Tibial nerve (tissue), 4 donors: ENCODE results near the gene KCNV2. TPM values are rescaled to one million over a fixed set of nuclear protein-coding genes. Genes with fewer than 3 reads are reported as not detected.
A peak's percentile ranks its signal among the peaks of the same experiment; 100 is the strongest.

Source experiments
- DNase-seq, 2 donors: peaks; one replicate each; pipeline ENCODE4 v3.0.0-alpha.2; 2019; ENCODE audit warnings: low spot score in 2 of 2
- H3K27ac ChIP-seq, 4 donors: fragments of 200-600 bp; sonication (generic) in 3 of 4; one replicate each; pipeline ENCODE4 v1.5.1; 2017 to 2019; ENCODE audit warnings: mild to moderate bottlenecking in 1 of 4
- H3K27me3 ChIP-seq, 2 donors: fragments of 200-600 bp; sonication (generic) in 1 of 2; one replicate each; pipeline versions ENCODE4 v1.5.1 to v1.6.0; 2017 to 2019
- H3K36me3 ChIP-seq, 3 donors: fragments of 200-600 bp; sonication (generic); one replicate each; pipeline ENCODE4 v1.5.1; 2018 to 2019
- H3K4me1 ChIP-seq, 4 donors: fragments of 200-600 bp; sonication (generic) in 3 of 4; one replicate each; pipeline ENCODE4 v1.5.1; 2017 to 2019
- H3K4me3 ChIP-seq, 4 donors: fragments of 200-600 bp; sonication (generic) in 3 of 4; one replicate each; pipeline ENCODE4 v1.5.1; 2017 to 2019; ENCODE audit warnings: mild to moderate bottlenecking in 1 of 4, moderate library complexity in 1 of 4
- H3K9me3 ChIP-seq, 4 donors: fragments of 200-600 bp; sonication (generic) in 3 of 4; one replicate each; pipeline ENCODE4 v1.5.1; 2017 to 2019
- EP300 ChIP-seq, 2 donors: sonication (generic); formaldehyde crosslinking; IDR thresholded peaks; one replicate each; pipeline ENCODE4 v1.6.1; 2017; ENCODE audit warnings: antibody characterized with exemption in 2 of 2, mild to moderate bottlenecking in 1 of 2
- POLR2A ChIP-seq, 2 donors: fragments of 450-650 bp; IDR thresholded peaks; one replicate each; pipeline ENCODE4 v1.6.1; 2017; ENCODE audit warnings: antibody characterized with exemption in 2 of 2, mild to moderate bottlenecking in 2 of 2, moderate library complexity in 2 of 2
- WGBS, 2 donors: methylation state at CpG; one replicate each; pipeline ENCODE4 v1.1.5; 2018; 5-methylcytosine and 5-hydroxymethylcytosine counted together
- total RNA-seq, 4 donors: library from RNA; depleted of rRNA; stranded (reverse); fragments of >200 nt; gene quantifications; one replicate each; pipeline ENCODE4 v1.1.0, GENCODE V29; 2016
- TF ChIP-seq, protein P1 (sequence below), 5 experiments: fragments of 200-600 bp in 3 of 5; fragments of 450-650 bp in 2 of 5; sonication (generic) in 3 of 5; IDR thresholded peaks; one replicate each; pipeline ENCODE4 v1.5.1; 2016 to 2019; ENCODE audit warnings: antibody characterized with exemption in 5 of 5, mild to moderate bottlenecking in 3 of 5, moderate library complexity in 2 of 5

Gene KCNV2
- total RNA-seq, 4 donors from 2014 or later: not detected

DNA sequence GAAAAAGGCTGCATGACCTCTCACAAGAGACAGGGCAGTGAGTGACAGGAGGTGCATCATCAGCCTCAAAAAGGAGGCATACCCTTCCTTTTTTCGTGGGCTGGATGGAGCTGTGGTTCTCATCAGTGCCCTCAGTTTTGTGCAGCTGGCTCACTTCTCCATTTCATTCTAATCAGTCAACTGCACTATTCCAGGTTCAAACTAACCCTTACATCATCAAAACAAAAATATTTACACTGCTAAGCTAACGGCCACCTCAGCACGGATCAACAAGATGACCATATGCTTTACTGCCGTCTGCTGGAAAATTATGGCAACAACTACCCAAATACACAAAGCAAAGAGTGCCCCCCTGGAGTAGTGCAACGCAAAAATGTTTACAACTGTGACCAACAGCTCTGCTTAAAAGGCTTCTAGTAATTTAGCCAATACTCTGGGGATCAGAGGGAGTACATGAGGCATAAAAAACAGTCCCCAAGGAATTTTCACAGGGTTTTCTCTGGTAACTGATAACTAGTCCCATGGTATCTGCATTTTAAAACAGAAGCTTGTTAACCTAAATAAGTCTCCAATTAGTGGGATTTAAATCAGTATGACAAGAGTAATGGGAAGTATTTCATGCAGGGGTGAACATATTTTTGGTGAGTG lies 10.8 kb downstream of the KCNV2 start:
- 14 to 16% methylated on average over 5 of the region's 5 CpGs for WGBS, 2 donors
- no peaks in the 10 kb centered on the region for H3K36me3 ChIP-seq
- no peaks in the 10 kb centered on the region for H3K27me3 ChIP-seq
- peak in 1 of 2 donors; percentile 49 for DNase-seq
- TF ChIP-seq POLR2A (IDR thresholded peaks at IDR 0.05) (no peak), EP300 (IDR thresholded peaks at IDR 0.05) (no peak)
- TF ChIP-seq, protein P1, sequence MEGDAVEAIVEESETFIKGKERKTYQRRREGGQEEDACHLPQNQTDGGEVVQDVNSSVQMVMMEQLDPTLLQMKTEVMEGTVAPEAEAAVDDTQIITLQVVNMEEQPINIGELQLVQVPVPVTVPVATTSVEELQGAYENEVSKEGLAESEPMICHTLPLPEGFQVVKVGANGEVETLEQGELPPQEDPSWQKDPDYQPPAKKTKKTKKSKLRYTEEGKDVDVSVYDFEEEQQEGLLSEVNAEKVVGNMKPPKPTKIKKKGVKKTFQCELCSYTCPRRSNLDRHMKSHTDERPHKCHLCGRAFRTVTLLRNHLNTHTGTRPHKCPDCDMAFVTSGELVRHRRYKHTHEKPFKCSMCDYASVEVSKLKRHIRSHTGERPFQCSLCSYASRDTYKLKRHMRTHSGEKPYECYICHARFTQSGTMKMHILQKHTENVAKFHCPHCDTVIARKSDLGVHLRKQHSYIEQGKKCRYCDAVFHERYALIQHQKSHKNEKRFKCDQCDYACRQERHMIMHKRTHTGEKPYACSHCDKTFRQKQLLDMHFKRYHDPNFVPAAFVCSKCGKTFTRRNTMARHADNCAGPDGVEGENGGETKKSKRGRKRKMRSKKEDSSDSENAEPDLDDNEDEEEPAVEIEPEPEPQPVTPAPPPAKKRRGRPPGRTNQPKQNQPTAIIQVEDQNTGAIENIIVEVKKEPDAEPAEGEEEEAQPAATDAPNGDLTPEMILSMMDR (IDR thresholded peaks at IDR 0.05): peak; percentile 39 to 61 (median 40)
- H3K9me3 ChIP-seq: no peaks in the 10 kb centered on the region
- H3K27ac ChIP-seq: no peak overlapping the region
- no peak overlapping the region for H3K4me3 ChIP-seq
- H3K4me1 ChIP-seq: peaks cover 0 to 11% (median 3%) of the 10 kb centered on the region in 4 donors

DNA sequence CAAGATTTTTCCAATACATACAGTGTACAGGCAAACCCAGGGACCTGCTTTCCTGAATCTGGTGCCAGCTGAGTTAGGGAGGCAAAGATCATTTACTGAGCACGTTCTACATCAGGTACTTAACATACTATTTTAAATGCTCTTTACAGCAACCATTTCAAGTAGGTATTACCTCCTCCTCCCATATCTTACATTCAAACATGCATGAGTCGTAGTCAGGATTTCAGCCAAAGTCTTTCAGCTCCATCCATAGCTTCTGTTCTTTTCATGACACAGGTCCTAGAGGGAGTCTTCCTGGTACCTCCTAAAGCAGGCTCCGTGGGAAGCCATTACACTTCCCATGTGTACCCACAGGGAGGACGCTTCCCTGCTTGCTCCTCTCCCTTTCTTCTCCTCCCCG lies 11.7 kb downstream of the KCNV2 start:
- Histone ChIP-seq H3K4me1 (peaks cover 0 to 7% (median 0%) of the 10 kb centered on the region in 4 donors), H3K9me3 (no peaks in the 10 kb centered on the region), H3K27ac (no peak overlapping the region), H3K4me3 (no peak overlapping the region), H3K36me3 (peaks cover 0 to 6% (median 0%) of the 10 kb centered on the region in 3 donors), H3K27me3 (no peaks in the 10 kb centered on the region)
- TF ChIP-seq, protein P1 (IDR thresholded peaks at IDR 0.05): no peak
- TF ChIP-seq POLR2A (IDR thresholded peaks at IDR 0.05): no peak
- TF ChIP-seq EP300 (IDR thresholded peaks at IDR 0.05): no peak
- no peak for DNase-seq
- 90 to 93% methylated on average over 5 of the region's 5 CpGs for WGBS, 2 donors

DNA sequence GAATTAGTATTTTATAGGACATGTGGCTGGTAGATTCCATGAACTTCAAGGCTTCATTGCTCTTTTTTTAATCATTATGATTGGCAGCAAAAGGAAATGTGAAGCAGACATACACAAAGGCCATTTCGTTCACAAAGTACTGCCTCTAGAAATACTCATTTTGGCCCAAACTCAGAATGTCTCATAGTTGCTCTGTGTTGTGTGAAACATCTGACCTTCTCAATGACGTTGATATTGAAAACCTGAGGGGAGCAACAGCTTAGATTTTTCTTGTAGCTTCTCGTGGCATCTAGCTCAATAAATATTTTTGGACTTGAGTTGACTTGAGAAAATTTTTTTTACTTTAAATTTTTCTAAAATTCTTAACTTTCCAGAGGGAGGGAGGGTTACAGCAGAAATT lies 12.4 kb downstream of the KCNV2 start:
- TF ChIP-seq, protein P1 (IDR thresholded peaks at IDR 0.05): no peak
- TF ChIP-seq POLR2A (IDR thresholded peaks at IDR 0.05): no peak
- no peak for TF ChIP-seq EP300 (IDR thresholded peaks at IDR 0.05)
- no peak overlapping the region for H3K27ac ChIP-seq
- WGBS, 2 donors: 42 to 43% methylated on average over 3 of the region's 3 CpGs

DNA sequence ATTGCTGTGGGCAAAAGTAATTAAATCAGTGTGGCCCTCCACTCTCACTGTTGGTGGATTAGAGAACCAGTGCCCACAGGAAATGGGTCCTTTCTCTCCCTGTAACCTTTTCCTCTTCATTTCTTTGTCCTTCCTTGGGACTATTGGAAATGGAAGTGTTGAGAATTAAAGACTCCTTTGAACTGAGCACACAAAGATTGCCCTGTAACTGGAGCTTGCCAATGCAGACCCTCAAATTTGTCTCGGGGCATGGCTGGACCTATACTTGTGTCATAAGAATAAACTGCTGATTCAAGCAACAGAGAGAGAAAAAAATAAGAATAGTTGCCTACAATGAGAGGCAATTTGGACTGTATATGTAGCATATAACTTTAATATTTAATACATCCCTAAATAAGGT lies 13.7 kb downstream of the KCNV2 start:
- TF ChIP-seq POLR2A (IDR thresholded peaks at IDR 0.05) (no peak), EP300 (IDR thresholded peaks at IDR 0.05) (no peak)
- TF ChIP-seq, protein P1 (IDR thresholded peaks at IDR 0.05): no peak
- DNase-seq: no peak
- H3K9me3 ChIP-seq: no peaks in the 10 kb centered on the region
- H3K36me3 ChIP-seq: peaks cover 0 to 12% (median 0%) of the 10 kb centered on the region in 3 donors
- no peak overlapping the region for H3K27ac ChIP-seq
- no peak overlapping the region for H3K4me3 ChIP-seq
- H3K27me3 ChIP-seq: no peaks in the 10 kb centered on the region
- peaks cover 0 to 7% (median 0%) of the 10 kb centered on the region in 4 donors for H3K4me1 ChIP-seq
- 49 to 72% methylated on average over 1 of the region's 1 CpG for WGBS, 2 donors

More for the DNA sequence above, 12.4 kb downstream of the KCNV2 start:
- H3K27me3 ChIP-seq: no peaks in the 10 kb centered on the region
- H3K36me3 ChIP-seq: peaks cover 0 to 12% (median 0%) of the 10 kb centered on the region in 3 donors
- H3K4me3 ChIP-seq: no peak overlapping the region
- peaks cover 0 to 7% (median 0%) of the 10 kb centered on the region in 4 donors for H3K4me1 ChIP-seq
- no peak for DNase-seq
- no peaks in the 10 kb centered on the region for H3K9me3 ChIP-seq

DNA sequence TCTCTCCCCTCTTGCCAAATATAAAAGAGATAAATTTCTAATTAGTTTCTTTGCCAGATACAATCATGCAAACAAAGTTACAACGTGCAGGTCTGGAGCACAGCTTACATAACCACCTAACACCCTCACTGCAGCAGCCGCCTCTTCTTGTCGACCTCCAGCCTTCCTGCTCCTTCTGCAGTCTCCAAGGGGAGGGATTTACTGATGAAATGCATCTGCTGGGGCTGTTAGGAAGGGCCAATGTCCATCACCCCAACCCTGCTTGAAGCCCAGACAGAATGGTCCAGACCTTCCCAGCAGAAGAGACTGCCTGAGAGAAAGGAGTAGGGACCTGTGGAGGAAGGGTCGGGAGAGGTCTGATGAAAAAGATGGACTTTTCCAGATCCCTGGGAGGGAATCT lies 15.2 kb downstream of the KCNV2 start:
- peaks cover 0 to 7% (median 0%) of the 10 kb centered on the region in 4 donors for H3K4me1 ChIP-seq
- TF ChIP-seq EP300 (IDR thresholded peaks at IDR 0.05) (no peak), POLR2A (IDR thresholded peaks at IDR 0.05) (no peak)
- TF ChIP-seq, protein P1 (IDR thresholded peaks at IDR 0.05): no peak
- H3K9me3 ChIP-seq: no peaks in the 10 kb centered on the region
- H3K27me3 ChIP-seq: no peaks in the 10 kb centered on the region
- H3K36me3 ChIP-seq: peaks cover 0 to 12% (median 0%) of the 10 kb centered on the region in 3 donors
- DNase-seq: no peak
- 72 to 73% methylated on average over 4 of the region's 4 CpGs for WGBS, 2 donors
- no peak overlapping the region for H3K4me3 ChIP-seq
- H3K27ac ChIP-seq: no peak overlapping the region
